CD14-positive monocyte (primary cell): Measurements from ENCODE around the gene NPLOC4. TPM values are rescaled to one million over a fixed set of nuclear protein-coding genes. Genes with fewer than 3 reads are reported as not detected.

ENCODE experiments used
- DNase-seq, 3 donors: peaks; one replicate each; pipeline ENCODE4 v3.0.0-alpha.2; 2011 to 2022
- H2AFZ ChIP-seq: 2 replicates; pipeline ENCODE4 v1.6.0; 2012; ENCODE audit warnings: mild to moderate bottlenecking, low read depth, low read length, inconsistent platforms; ENCODE audit not compliant: insufficient read depth, poor library complexity, severe bottlenecking
- H3K27ac ChIP-seq, 2 donors: 1 replicate in 1 of 2; 2 replicates in 1 of 2; pipeline ENCODE4 v1.5.1; 2012 to 2013; ENCODE audit warnings: low read length in 2 of 2, control low read depth in 1 of 2, inconsistent platforms in 1 of 2, low read depth in 1 of 2, mild to moderate bottlenecking in 1 of 2
- H3K27me3 ChIP-seq, 2 donors: one replicate each; pipeline versions ENCODE4 v1.6.0 to v1.6.1; 2011 to 2013; ENCODE audit warnings: low read length in 2 of 2; ENCODE audit not compliant: control insufficient read depth in 2 of 2, insufficient read depth in 2 of 2
- H3K36me3 ChIP-seq, 2 donors: replicated peaks in 1 of 2; 1 replicate in 1 of 2; 2 replicates in 1 of 2; pipeline versions ENCODE4 v1.5.1 to v1.6.1; 2012 to 2013; ENCODE audit warnings: low read length in 2 of 2, control low read depth in 1 of 2, inconsistent platforms in 1 of 2, mild to moderate bottlenecking in 1 of 2; ENCODE audit not compliant: insufficient read depth in 2 of 2, control insufficient read depth in 1 of 2
- H3K4me1 ChIP-seq, 2 donors: 1 replicate in 1 of 2; 2 replicates in 1 of 2; pipeline versions ENCODE4 v1.5.1 to v1.6.1; 2012 to 2013; ENCODE audit warnings: low read length in 2 of 2, control low read depth in 1 of 2, inconsistent platforms in 1 of 2, mild to moderate bottlenecking in 1 of 2, moderate library complexity in 1 of 2; ENCODE audit not compliant: insufficient read depth in 2 of 2, control insufficient read depth in 1 of 2
- H3K4me2 ChIP-seq: replicated peaks from 2 replicates; pipeline ENCODE3; 2012; ENCODE audit warnings: low read length, moderate library complexity, mild to moderate bottlenecking; ENCODE audit not compliant: poor library complexity, severe bottlenecking; ENCODE audit errors: extremely low read depth
- H3K4me3 ChIP-seq, 3 experiments: fragments of 200-600 bp in 1 of 3; sonication (generic) in 1 of 3; replicated peaks in 1 of 3; 1 replicate in 2 of 3; 2 replicates in 1 of 3; pipeline ENCODE4 v1.5.1; 2011 to 2013; ENCODE audit warnings: low read length in 3 of 3, mild to moderate bottlenecking in 3 of 3, control low read depth in 2 of 3, low read depth in 2 of 3, inconsistent platforms in 1 of 3, moderate library complexity in 1 of 3
- H3K79me2 ChIP-seq: 2 replicates; pipeline ENCODE4 v1.6.0; 2012; ENCODE audit warnings: mild to moderate bottlenecking, control low read depth, inconsistent platforms, low read length, moderate library complexity; ENCODE audit not compliant: insufficient read depth
- H3K9ac ChIP-seq: 2 replicates; pipeline ENCODE4 v1.6.0; 2017; ENCODE audit warnings: low read length, mild to moderate bottlenecking; ENCODE audit not compliant: insufficient read depth, poor library complexity, severe bottlenecking
- H3K9me3 ChIP-seq, 2 donors: replicated peaks in 1 of 2; 1 replicate in 1 of 2; 2 replicates in 1 of 2; pipeline versions ENCODE4 v1.5.1 to v1.6.1; 2012 to 2013; ENCODE audit warnings: low read length in 2 of 2, control low read depth in 1 of 2; ENCODE audit not compliant: control insufficient read depth in 1 of 2, insufficient read depth in 1 of 2
- H4K20me1 ChIP-seq: 2 replicates; pipeline ENCODE4 v1.6.0; 2012; ENCODE audit warnings: mild to moderate bottlenecking, low read length, control low read depth, moderate library complexity; ENCODE audit not compliant: insufficient read depth
- H3K27ac Mint-ChIP-seq, 7 donors: one replicate each; pipeline ENCODE4 v1.8.0; 2020; ENCODE audit warnings: mild to moderate bottlenecking in 7 of 7, mixed read lengths in 7 of 7, moderate library complexity in 6 of 7, inconsistent platforms in 2 of 7
- H3K27me3 Mint-ChIP-seq, 3 donors: one replicate each; pipeline ENCODE4 v1.8.0; 2021 to 2022; ENCODE audit warnings: low read depth in 3 of 3, mild to moderate bottlenecking in 3 of 3, mixed read lengths in 3 of 3, moderate library complexity in 3 of 3, inconsistent platforms in 1 of 3
- H3K36me3 Mint-ChIP-seq, 2 donors: one replicate each; pipeline ENCODE4 v1.8.0; 2020; ENCODE audit warnings: mixed read lengths in 2 of 2, inconsistent platforms in 1 of 2, mild to moderate bottlenecking in 1 of 2
- H3K4me1 Mint-ChIP-seq: one replicate; pipeline ENCODE4 v1.8.0; 2020; ENCODE audit warnings: mild to moderate bottlenecking, mixed read lengths
- H3K4me3 Mint-ChIP-seq, 2 donors: one replicate each; pipeline ENCODE4 v1.8.0; 2020; ENCODE audit warnings: mild to moderate bottlenecking in 2 of 2, mixed read lengths in 2 of 2, moderate library complexity in 1 of 2
- H3K9me3 Mint-ChIP-seq, 7 donors: one replicate each; pipeline ENCODE4 v1.8.0; 2020 to 2022; ENCODE audit warnings: mixed read lengths in 7 of 7, mild to moderate bottlenecking in 6 of 7, moderate library complexity in 6 of 7, inconsistent platforms in 2 of 7
- WGBS: methylation state at CpG from one replicate; pipeline ENCODE4 v1.1.5; 2013; ENCODE audit warnings: missing lambda C conversion rate; ENCODE audit not compliant: insufficient coverage; 5-methylcytosine and 5-hydroxymethylcytosine counted together
- intact Hi-C, 2 donors: fragments of 100-400 bp; cut with micrococcal nuclease; formaldehyde crosslinking; loops; one replicate each; pipeline versions ENCODE4 v1.15.0 to v1.15.1; 2023
- polyA plus RNA-seq, 3 donors: library from polyadenylated mRNA; depleted of rRNA in 1 of 3; unstranded in 2 of 3; stranded (reverse) in 1 of 3; fragments of 300-500 nt in 2 of 3; fragments of >200 nt in 1 of 3; fragmentation: Illumina TruSeq in 2 of 3; gene quantifications; 1 replicate in 2 of 3; 2 replicates in 1 of 3; pipeline ENCODE4 v1.2.3, GENCODE V29; 2012 to 2021
- TF ChIP-seq, protein P1 (sequence below): fragments of 200-600 bp; IDR thresholded peaks from one replicate; pipeline ENCODE4 v1.8.0; 2022; ENCODE audit warnings: antibody characterized with exemption, mild to moderate bottlenecking

The NPLOC4 gene
- polyA plus RNA-seq, 3 donors, result 92.1 to 112 (median 106) TPM

DNA sequence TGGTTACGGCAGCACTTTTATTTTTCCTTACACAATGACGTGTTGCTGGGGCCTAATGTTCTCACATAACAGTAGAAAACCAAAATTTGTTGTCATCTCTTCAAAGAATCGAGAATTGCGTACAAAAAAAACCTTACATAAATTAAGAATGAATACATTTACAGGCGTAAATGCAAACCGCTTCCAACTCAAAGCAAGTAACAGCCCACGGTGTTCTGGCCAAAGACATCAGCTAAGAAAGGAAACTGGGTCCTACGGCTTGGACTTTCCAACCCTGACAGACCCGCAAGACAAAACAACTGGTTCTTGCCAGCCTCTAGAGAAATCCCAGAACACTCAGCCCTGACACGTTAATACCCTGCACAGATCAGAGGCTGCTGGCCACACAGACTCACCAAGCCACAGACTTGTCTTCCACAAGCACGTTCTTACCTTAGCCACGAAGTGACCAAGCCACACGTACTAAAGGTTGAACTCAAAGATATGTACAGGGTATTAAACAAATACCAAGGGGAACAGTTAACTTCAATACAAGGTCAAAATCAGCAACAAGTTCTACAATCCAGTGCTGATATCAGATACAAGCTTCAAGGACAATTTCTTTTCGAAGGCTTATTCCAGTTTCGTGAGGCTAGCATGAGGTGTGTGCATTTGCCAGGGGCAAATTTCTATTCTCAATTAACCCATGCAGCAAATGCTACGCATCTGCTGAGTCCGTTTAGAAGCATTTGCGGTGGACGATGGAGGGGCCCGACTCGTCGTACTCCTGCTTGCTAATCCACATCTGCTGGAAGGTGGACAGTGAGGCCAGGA is 126.7 kb downstream of the NPLOC4 start:
- peak overlapping the region; percentile 75 to 94 (median 83) for H3K4me3 ChIP-seq
- peaks cover 52% of the 10 kb centered on the region for H4K20me1 ChIP-seq
- WGBS, result 8% methylated on average over 18 of the region's 22 CpGs
- peaks cover 31 to 38% of the 10 kb centered on the region in 2 donors for H3K36me3 Mint-ChIP-seq
- TF ChIP-seq, protein P1, sequence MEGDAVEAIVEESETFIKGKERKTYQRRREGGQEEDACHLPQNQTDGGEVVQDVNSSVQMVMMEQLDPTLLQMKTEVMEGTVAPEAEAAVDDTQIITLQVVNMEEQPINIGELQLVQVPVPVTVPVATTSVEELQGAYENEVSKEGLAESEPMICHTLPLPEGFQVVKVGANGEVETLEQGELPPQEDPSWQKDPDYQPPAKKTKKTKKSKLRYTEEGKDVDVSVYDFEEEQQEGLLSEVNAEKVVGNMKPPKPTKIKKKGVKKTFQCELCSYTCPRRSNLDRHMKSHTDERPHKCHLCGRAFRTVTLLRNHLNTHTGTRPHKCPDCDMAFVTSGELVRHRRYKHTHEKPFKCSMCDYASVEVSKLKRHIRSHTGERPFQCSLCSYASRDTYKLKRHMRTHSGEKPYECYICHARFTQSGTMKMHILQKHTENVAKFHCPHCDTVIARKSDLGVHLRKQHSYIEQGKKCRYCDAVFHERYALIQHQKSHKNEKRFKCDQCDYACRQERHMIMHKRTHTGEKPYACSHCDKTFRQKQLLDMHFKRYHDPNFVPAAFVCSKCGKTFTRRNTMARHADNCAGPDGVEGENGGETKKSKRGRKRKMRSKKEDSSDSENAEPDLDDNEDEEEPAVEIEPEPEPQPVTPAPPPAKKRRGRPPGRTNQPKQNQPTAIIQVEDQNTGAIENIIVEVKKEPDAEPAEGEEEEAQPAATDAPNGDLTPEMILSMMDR, result no peak
- peaks cover 59% of the 10 kb centered on the region for H3K79me2 ChIP-seq
- peaks cover 28 to 31% of the 10 kb centered on the region in 2 donors for H3K36me3 ChIP-seq
- intact Hi-C loops, result loop anchor here (2.0 to 5.0 kb wide), 4 partner anchors 23 to 113 kb away; partner anchors contain the start of genes BAHCC1 (in 1 of the 2) and FAAP100 (in 1 of the 2)
- H3K9me3 ChIP-seq, result no peaks in the 10 kb centered on the region
- H3K4me2 ChIP-seq, result peak overlapping the region; percentile 91
- peak overlapping the region; percentile 95 to 96 for H3K4me3 Mint-ChIP-seq
- peaks cover 0 to 2% (median 2%) of the 10 kb centered on the region in 3 donors for H3K27me3 Mint-ChIP-seq
- no peaks in the 10 kb centered on the region for H3K27me3 ChIP-seq
- H3K9ac ChIP-seq, result peak overlapping the region; percentile 82
- DNase-seq, result peak in 1 of 3 donors; percentile 44
- H3K4me1 Mint-ChIP-seq, result peaks cover 50% of the 10 kb centered on the region
- H3K9me3 Mint-ChIP-seq, result peaks cover 0 to 4% (median 2%) of the 10 kb centered on the region in 7 donors
- H3K27ac Mint-ChIP-seq, result peak overlapping the region; percentile 83 to 95 (median 89)
- H2AFZ ChIP-seq, result no peak overlapping the region
- peaks cover 40 to 58% of the 10 kb centered on the region in 2 donors for H3K4me1 ChIP-seq
- H3K27ac ChIP-seq, result peak overlapping the region; percentile 36 to 70

DNA sequence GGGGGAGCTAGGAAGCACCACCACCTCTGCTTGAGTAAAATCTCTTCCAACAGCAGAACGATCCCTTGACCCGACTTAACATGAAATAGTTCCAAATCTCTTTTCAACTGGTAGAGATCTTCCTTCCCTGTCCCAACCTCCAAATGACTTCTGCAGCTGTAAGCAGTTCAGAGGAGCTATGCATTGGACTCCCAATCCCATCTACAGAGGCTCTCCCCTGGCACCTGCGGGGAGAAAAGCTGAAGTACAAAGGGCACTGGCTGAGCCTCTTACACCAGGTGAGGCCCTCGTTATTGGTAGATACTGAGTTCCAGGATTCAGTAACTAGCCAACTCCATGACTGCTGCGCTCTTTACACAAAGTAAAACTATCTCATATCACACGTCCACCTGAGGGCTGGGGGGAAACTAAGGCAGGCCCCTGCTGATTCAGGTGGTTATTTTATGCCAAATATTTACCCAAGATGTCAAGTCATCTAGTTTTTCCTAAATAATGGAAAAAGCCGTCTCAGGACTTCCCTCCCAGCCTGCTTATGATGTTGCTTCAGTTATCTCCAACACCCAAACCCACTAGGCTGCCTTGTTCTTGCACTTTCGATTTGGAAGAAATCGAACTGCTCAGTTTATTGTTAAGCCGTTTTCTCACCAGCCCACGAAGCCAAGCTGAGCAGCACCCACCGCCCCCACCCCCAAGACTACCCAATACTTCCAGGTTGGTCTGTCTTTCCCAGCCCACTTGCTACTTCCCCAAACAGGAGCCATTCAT is 127.5 kb downstream of the NPLOC4 start:
- peaks cover 49% of the 10 kb centered on the region for H3K4me1 Mint-ChIP-seq
- peaks cover 31 to 38% of the 10 kb centered on the region in 2 donors for H3K36me3 Mint-ChIP-seq
- Histone ChIP-seq H2AFZ (no peak overlapping the region), H3K4me3 (peak overlapping the region; percentile 75 to 94 (median 83)), H3K4me2 (peak overlapping the region; percentile 91), H4K20me1 (peaks cover 52% of the 10 kb centered on the region), H3K27me3 (no peaks in the 10 kb centered on the region), H3K9ac (peak overlapping the region; percentile 82), H3K79me2 (peaks cover 57% of the 10 kb centered on the region), H3K9me3 (no peaks in the 10 kb centered on the region), H3K27ac (peak overlapping the region; percentile 8 to 70), H3K36me3 (peaks cover 28 to 31% of the 10 kb centered on the region in 2 donors), H3K4me1 (peaks cover 40 to 54% of the 10 kb centered on the region in 2 donors)
- WGBS, result 17% methylated on average over 8 of the region's 12 CpGs
- peak overlapping the region; percentile 95 to 96 for H3K4me3 Mint-ChIP-seq
- H3K27ac Mint-ChIP-seq, result peak overlapping the region; percentile 68 to 95 (median 87)
- H3K9me3 Mint-ChIP-seq, result peaks cover 0 to 4% (median 2%) of the 10 kb centered on the region in 7 donors
- TF ChIP-seq, protein P1, result no peak
- peak; percentile 32 to 75 (median 62) for DNase-seq
- intact Hi-C loops, result no loop called here
- peaks cover 0 to 7% (median 4%) of the 10 kb centered on the region in 3 donors for H3K27me3 Mint-ChIP-seq
